Measurements from ENCODE around the gene CLEC2L. TPM values are rescaled to one million over a fixed set of nuclear protein-coding genes. Genes with fewer than 3 reads are reported as not detected.
A peak's percentile ranks its signal among the peaks of the same experiment; 100 is the strongest.

Gene CLEC2L
- polyA plus RNA-seq, 1 of the 3 experiments (the other 2 are of a cell fraction), result not detected

- TF ChIP-seq FOXJ3 (CRISPR knock-in tag; IDR thresholded peaks at IDR 0.05) (no peak), EZH2phosphoT487 (IDR thresholded peaks at IDR 0.05; ENCODE audit: borderline replicate concordance, low read depth) (no peak), GABPA (IDR thresholded peaks at IDR 0.05; ENCODE audit: low read depth) (no peak), SIN3A (IDR thresholded peaks at IDR 0.05; ENCODE audit: borderline replicate concordance, low read depth, low read length) (no peak)
Measured at GRCh38 chr7:139521439-139521838, 2.0 kb upstream of the CLEC2L start (continued).

GRCh38 chr7:139522830-139523198 is 671 bp upstream of the CLEC2L start:
- Histone ChIP-seq H3K79me2 (ENCODE audit: insufficient read depth) (no peaks in the 10 kb centered on the region), H3K9me2 (no peaks in the 10 kb centered on the region), H3K4me3 (ENCODE audit: low read depth in 2 of 2, low read length in 1 of 2) (peak overlapping the region; percentile 35 to 39; a peak in 2 of 4 replicates), H3K9ac (no peak overlapping the region), H3K36me3 (replicated peaks in 1 of 2; ENCODE audit: control insufficient read depth in 1 of 2, insufficient read depth in 2 of 2, low read length in 1 of 2) (no peaks in the 10 kb centered on the region), H3K4me2 (peak overlapping the region; percentile 70; the same call in 1 of the 2 replicates), H3F3A (replicated peaks; ENCODE audit: insufficient read depth) (no peaks in the 10 kb centered on the region), H3K27me3 (ENCODE audit: insufficient read depth) (peaks cover 47% of the 10 kb centered on the region), H2AFZ (ENCODE audit: low read depth) (no peak overlapping the region), H3K4me1 (ENCODE audit: control insufficient read depth in 1 of 2, insufficient read depth in 2 of 2, low read depth in 1 of 2, low read length in 1 of 2) (peaks cover 5 to 7% of the 10 kb centered on the region in 2 experiments; a peak in 1 of 4 replicates), H3K27ac (ENCODE audit: low read depth in 2 of 2, low read length in 1 of 2) (no peak overlapping the region), H3K9me3 (no peaks in the 10 kb centered on the region), H4K20me1 (ENCODE audit: insufficient read depth) (no peaks in the 10 kb centered on the region)
- ChIA-PET POLR2A (no interaction called here), CTCF (interaction anchor here (0.9 kb wide), 1 partner anchor 23 kb away, joined by 5 read pairs; no protein-coding TSS in a partner anchor)
- no peak for TF ChIP-seq TCF12 (IDR thresholded peaks at IDR 0.05)
- TF ChIP-seq FOSL2 (IDR thresholded peaks at IDR 0.05; ENCODE audit: borderline replicate concordance, low read depth), result no peak
- no peak for TF ChIP-seq FOXJ3 (CRISPR knock-in tag; IDR thresholded peaks at IDR 0.05)
- no peak for TF ChIP-seq YY1 (IDR thresholded peaks at IDR 0.05; ENCODE audit: low read depth)
- no peak for TF ChIP-seq MEF2A (IDR thresholded peaks at IDR 0.05; ENCODE audit: borderline replicate concordance, low read depth)
- no peak for TF ChIP-seq GABPA (IDR thresholded peaks at IDR 0.05; ENCODE audit: low read depth)
- no peak for TF ChIP-seq USF1 (IDR thresholded peaks at IDR 0.05; ENCODE audit: borderline replicate concordance, low read depth)
- no peak for TF ChIP-seq IRF3 (IDR thresholded peaks at IDR 0.05; ENCODE audit: low read depth, low read length)
- TF ChIP-seq FOXM1 (IDR thresholded peaks at IDR 0.05; ENCODE audit: low read depth), result no peak
- no peak for TF ChIP-seq GATA2 (CRISPR knock-in tag; IDR thresholded peaks at IDR 0.05)
- TF ChIP-seq MXI1 (IDR thresholded peaks at IDR 0.05; ENCODE audit: low read depth, low read length), result no peak
- no peak for TF ChIP-seq USF2 (IDR thresholded peaks at IDR 0.05; ENCODE audit: borderline replicate concordance, low read depth, low read length)
- TF ChIP-seq TEAD4 (IDR thresholded peaks at IDR 0.05; ENCODE audit: borderline replicate concordance, insufficient read depth), result no peak
- TF ChIP-seq SMC3 (IDR thresholded peaks at IDR 0.05; ENCODE audit: low read depth, low read length), result no peak
- 15% methylated on average over 11 of the region's 11 CpGs for WGBS (ENCODE audit: low lambda C conversion rate)
- DNase-seq, result peak; percentile 56
